H9 (cell line): ENCODE results near the gene FCHSD2. TPM values are rescaled to one million over a fixed set of nuclear protein-coding genes. Genes with fewer than 3 reads are reported as not detected.

Source experiments
- DNase-seq: peaks from one replicate; pipeline ENCODE4 v3.0.0-alpha.2; 2017
- H2AFZ ChIP-seq: one replicate; pipeline ENCODE4 v1.6.1; 2013; ENCODE audit warnings: mild to moderate bottlenecking, low read length, control low read depth, moderate library complexity
- H2AK5ac ChIP-seq: 2 replicates; pipeline ENCODE4 v1.6.1; 2013; ENCODE audit warnings: low read length, control low read depth, mixed read lengths; ENCODE audit not compliant: insufficient read length
- H2BK120ac ChIP-seq: one replicate; pipeline ENCODE4 v1.6.1; 2013; ENCODE audit warnings: low read depth, mild to moderate bottlenecking, low read length, control low read depth, inconsistent platforms; ENCODE audit not compliant: poor library complexity, severe bottlenecking
- H2BK12ac ChIP-seq: 2 replicates; pipeline ENCODE4 v1.6.1; 2013; ENCODE audit warnings: low read length, control low read depth, mixed read lengths, low read depth; ENCODE audit not compliant: insufficient read length
- H2BK15ac ChIP-seq: 2 replicates; pipeline ENCODE4 v1.6.1; 2013; ENCODE audit warnings: low read depth, low read length, control low read depth
- H2BK20ac ChIP-seq: one replicate; pipeline ENCODE4 v1.6.1; 2013; ENCODE audit warnings: low read depth, mild to moderate bottlenecking, low read length, control low read depth, inconsistent platforms; ENCODE audit not compliant: poor library complexity, severe bottlenecking
- H2BK5ac ChIP-seq: 2 replicates; pipeline ENCODE4 v1.6.1; 2013; ENCODE audit warnings: low read length, control low read depth, mixed read lengths; ENCODE audit not compliant: insufficient read length
- H3K14ac ChIP-seq: 2 replicates; pipeline ENCODE4 v1.6.1; 2013; ENCODE audit warnings: low read length, control low read depth; ENCODE audit not compliant: insufficient read depth
- H3K18ac ChIP-seq: 2 replicates; pipeline ENCODE4 v1.6.1; 2013; ENCODE audit warnings: low read depth, mild to moderate bottlenecking, mixed read lengths, low read length, control low read depth; ENCODE audit not compliant: insufficient read length
- H3K23ac ChIP-seq: 2 replicates; pipeline ENCODE4 v1.6.1; 2013; ENCODE audit warnings: low read length, control low read depth, mixed read lengths, low read depth; ENCODE audit not compliant: insufficient read length
- H3K23me2 ChIP-seq: 2 replicates; pipeline ENCODE4 v1.6.1; 2013; ENCODE audit warnings: low read depth, mild to moderate bottlenecking, mixed read lengths, low read length, control low read depth; ENCODE audit not compliant: insufficient read length, poor library complexity, severe bottlenecking
- H3K27ac ChIP-seq: 2 replicates; pipeline ENCODE4 v1.5.1; 2013; ENCODE audit warnings: low read length, control low read depth, mixed read lengths, low read depth; ENCODE audit not compliant: insufficient read length
- H3K27me3 ChIP-seq: 2 replicates; pipeline ENCODE4 v1.6.1; 2013; ENCODE audit warnings: low read length, control low read depth, inconsistent platforms; ENCODE audit not compliant: insufficient read depth
- H3K4ac ChIP-seq: 2 replicates; pipeline ENCODE4 v1.6.1; 2013; ENCODE audit warnings: low read depth, mild to moderate bottlenecking, control low read depth, inconsistent platforms, low read length, moderate library complexity
- H3K4me1 ChIP-seq: 2 replicates; pipeline ENCODE4 v1.6.1; 2013; ENCODE audit warnings: low read length, control low read depth, inconsistent platforms; ENCODE audit not compliant: insufficient read depth
- H3K4me2 ChIP-seq: 2 replicates; pipeline ENCODE4 v1.6.1; 2013; ENCODE audit warnings: low read length, control low read depth, mixed read lengths; ENCODE audit not compliant: insufficient read length, insufficient read depth
- H3K56ac ChIP-seq: 2 replicates; pipeline ENCODE4 v1.6.1; 2013; ENCODE audit warnings: low read depth, mild to moderate bottlenecking, mixed read lengths, low read length, control low read depth; ENCODE audit not compliant: insufficient read length
- H3K79me1 ChIP-seq: 2 replicates; pipeline ENCODE4 v1.6.1; 2013; ENCODE audit warnings: low read depth, mild to moderate bottlenecking, moderate library complexity, low read length, control low read depth, inconsistent platforms; ENCODE audit not compliant: insufficient read depth, poor library complexity, severe bottlenecking
- H3K79me2 ChIP-seq: 2 replicates; pipeline ENCODE4 v1.6.1; 2013; ENCODE audit warnings: low read length, control low read depth, inconsistent platforms; ENCODE audit not compliant: insufficient read depth
- H3K9ac ChIP-seq: 2 replicates; pipeline ENCODE4 v1.6.1; 2013; ENCODE audit warnings: low read length, control low read depth, mixed read lengths; ENCODE audit not compliant: insufficient read length; ENCODE audit errors: extremely low read depth
- H3K9me3 ChIP-seq: one replicate; pipeline ENCODE4 v1.6.1; 2013; ENCODE audit warnings: low read depth, low read length, inconsistent platforms; ENCODE audit not compliant: control insufficient read depth
- H3T11ph ChIP-seq: one replicate; pipeline ENCODE4 v1.6.1; 2013; ENCODE audit warnings: mild to moderate bottlenecking, low read length, control low read depth, inconsistent platforms
- H4K20me1 ChIP-seq: one replicate; pipeline ENCODE4 v1.6.1; 2013; ENCODE audit not compliant: control insufficient read depth, insufficient read length, insufficient read depth
- H4K5ac ChIP-seq: 2 replicates; pipeline ENCODE4 v1.6.1; 2013; ENCODE audit warnings: low read depth, mild to moderate bottlenecking, mixed read lengths, low read length, control low read depth; ENCODE audit not compliant: insufficient read length
- H4K8ac ChIP-seq: replicated peaks from 2 replicates; pipeline ENCODE4 v1.6.1; 2013; ENCODE audit warnings: low read length, control low read depth, mixed read lengths, low read depth; ENCODE audit not compliant: insufficient read length
- H4K91ac ChIP-seq: 2 replicates; pipeline ENCODE4 v1.6.1; 2013; ENCODE audit warnings: low read depth, mild to moderate bottlenecking, moderate library complexity, mixed read lengths, low read length, control low read depth; ENCODE audit not compliant: insufficient read length
- H3K27ac Mint-ChIP-seq, 3 experiments: 2 replicates in 2 of 3; 3 replicates in 1 of 3; pipeline ENCODE4 v1.8.0; 2020 to 2021; ENCODE audit warnings: mixed read lengths in 3 of 3, mild to moderate bottlenecking in 1 of 3, moderate library complexity in 1 of 3
- H3K27me3 Mint-ChIP-seq: 2 replicates; pipeline ENCODE4 v1.8.0; 2021; ENCODE audit warnings: low read depth, mild to moderate bottlenecking, moderate library complexity, mixed read lengths
- H3K36me3 Mint-ChIP-seq, 3 experiments: 2 replicates in 2 of 3; 3 replicates in 1 of 3; pipeline ENCODE4 v1.8.0; 2020 to 2021; ENCODE audit warnings: low read depth in 3 of 3, mixed read lengths in 3 of 3; ENCODE audit not compliant: insufficient read depth in 1 of 3
- H3K4me1 Mint-ChIP-seq, 2 experiments: 2 replicates each; pipeline ENCODE4 v1.8.0; 2020; ENCODE audit warnings: mixed read lengths in 2 of 2
- H3K4me3 Mint-ChIP-seq, 2 experiments: 2 replicates in 1 of 2; 3 replicates in 1 of 2; pipeline ENCODE4 v1.8.0; 2020 to 2021; ENCODE audit warnings: mild to moderate bottlenecking in 2 of 2, mixed read lengths in 2 of 2, moderate library complexity in 1 of 2
- H3K9me3 Mint-ChIP-seq, 2 experiments: 2 replicates in 1 of 2; 3 replicates in 1 of 2; pipeline ENCODE4 v1.8.0; 2020; ENCODE audit warnings: mild to moderate bottlenecking in 2 of 2, mixed read lengths in 2 of 2, moderate library complexity in 1 of 2
- WGBS: extraction: QIAGEN DNeasy Blood & Tissue Kit; methylation state at CpG from one replicate; pipeline ENCODE4 v1.1.7; 2013; ENCODE audit warnings: missing lambda C conversion rate, low lambda C conversion rate, mixed read lengths; ENCODE audit not compliant: insufficient read length; ENCODE audit errors: extremely low coverage; 5-methylcytosine and 5-hydroxymethylcytosine counted together
- total RNA-seq: library from RNA; stranded (reverse); gene quantifications from 2 replicates; pipeline ENCODE4 v1.2.1, GENCODE V29; 2021
- TF ChIP-seq, protein P1 (sequence below): fragments of 200-600 bp; sonication (generic); conservative IDR thresholded peaks from 3 replicates; pipeline ENCODE4 v1.8.0; 2021; ENCODE audit warnings: antibody characterized with exemption, mild to moderate bottlenecking

Gene FCHSD2
- total RNA-seq, 1 experiment from 2014 or later: 17.8 TPM

DNA sequence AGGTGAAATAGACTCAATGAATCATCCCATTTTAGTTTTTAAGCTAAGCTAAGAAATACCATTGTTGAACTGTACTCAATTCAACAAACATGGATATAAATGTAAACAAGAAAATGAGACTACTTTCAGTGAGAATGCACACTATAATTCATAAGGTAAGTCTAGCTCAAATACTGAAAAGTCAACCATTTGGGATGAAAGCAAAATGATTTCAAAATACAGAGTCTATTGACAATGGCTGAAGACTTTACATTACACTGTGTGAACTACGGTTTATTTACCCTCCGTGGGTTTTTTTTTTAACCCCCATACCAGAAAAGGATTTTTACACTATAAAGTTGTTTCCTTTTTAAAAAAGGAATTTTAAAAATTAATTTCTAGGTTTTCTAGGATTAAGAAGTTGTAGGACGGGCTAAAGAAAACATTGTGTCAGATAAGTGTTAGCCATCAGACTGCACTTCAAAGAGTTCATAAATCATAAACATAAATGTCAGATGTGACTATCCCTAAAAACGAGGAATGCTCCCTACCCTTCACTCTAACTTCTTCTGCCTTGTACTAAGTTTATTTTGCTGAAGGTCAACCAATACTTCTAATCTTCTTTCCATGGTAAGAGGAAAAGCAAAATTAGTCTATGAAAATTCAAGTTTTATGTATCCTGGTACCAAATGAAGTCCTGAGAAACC lies 83.0 kb downstream of the FCHSD2 start:
- Histone ChIP-seq H3K27ac (no peak overlapping the region), H3K56ac (no peak overlapping the region), H2AK5ac (no peak overlapping the region), H3K27me3 (no peaks in the 10 kb centered on the region), H3K79me1 (no peaks in the 10 kb centered on the region), H4K8ac (no peak overlapping the region), H3K4me1 (no peaks in the 10 kb centered on the region; the same call in 1 of the 2 replicates), H2BK15ac (no peak overlapping the region), H3T11ph (no peak overlapping the region), H3K23ac (no peak overlapping the region), H3K18ac (no peak overlapping the region), H3K4ac (no peak overlapping the region), H2AFZ (no peak overlapping the region), H4K20me1 (no peaks in the 10 kb centered on the region), H2BK5ac (no peak overlapping the region), H4K91ac (no peak overlapping the region), H3K4me2 (no peak overlapping the region), H2BK20ac (no peak overlapping the region), H3K14ac (no peak overlapping the region), H4K5ac (no peak overlapping the region), H3K9ac (no peak overlapping the region), H2BK12ac (no peak overlapping the region), H3K79me2 (no peaks in the 10 kb centered on the region), H3K23me2 (no peaks in the 10 kb centered on the region), H2BK120ac (no peak overlapping the region), H3K9me3 (no peaks in the 10 kb centered on the region)
- Mint-ChIP-seq H3K4me3 (no peak overlapping the region), H3K27ac (no peak overlapping the region), H3K9me3 (no peaks in the 10 kb centered on the region; a peak in 1 of 5 replicates), H3K4me1 (peaks cover 5 to 22% of the 10 kb centered on the region in 2 experiments), H3K36me3 (no peaks in the 10 kb centered on the region), H3K27me3 (no peaks in the 10 kb centered on the region)
- no CpG with 5 or more reads among the region's 4 CpGs for WGBS
- TF ChIP-seq, protein P1, sequence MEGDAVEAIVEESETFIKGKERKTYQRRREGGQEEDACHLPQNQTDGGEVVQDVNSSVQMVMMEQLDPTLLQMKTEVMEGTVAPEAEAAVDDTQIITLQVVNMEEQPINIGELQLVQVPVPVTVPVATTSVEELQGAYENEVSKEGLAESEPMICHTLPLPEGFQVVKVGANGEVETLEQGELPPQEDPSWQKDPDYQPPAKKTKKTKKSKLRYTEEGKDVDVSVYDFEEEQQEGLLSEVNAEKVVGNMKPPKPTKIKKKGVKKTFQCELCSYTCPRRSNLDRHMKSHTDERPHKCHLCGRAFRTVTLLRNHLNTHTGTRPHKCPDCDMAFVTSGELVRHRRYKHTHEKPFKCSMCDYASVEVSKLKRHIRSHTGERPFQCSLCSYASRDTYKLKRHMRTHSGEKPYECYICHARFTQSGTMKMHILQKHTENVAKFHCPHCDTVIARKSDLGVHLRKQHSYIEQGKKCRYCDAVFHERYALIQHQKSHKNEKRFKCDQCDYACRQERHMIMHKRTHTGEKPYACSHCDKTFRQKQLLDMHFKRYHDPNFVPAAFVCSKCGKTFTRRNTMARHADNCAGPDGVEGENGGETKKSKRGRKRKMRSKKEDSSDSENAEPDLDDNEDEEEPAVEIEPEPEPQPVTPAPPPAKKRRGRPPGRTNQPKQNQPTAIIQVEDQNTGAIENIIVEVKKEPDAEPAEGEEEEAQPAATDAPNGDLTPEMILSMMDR: no peak
- DNase-seq: no peak
